UCSD-AML1 (cell line): Measurements from ENCODE around the gene CCNI2.

ENCODE experiments used
- DNase-seq: peaks from one replicate; lab custom pipeline; 2025; ENCODE audit not compliant: unreplicated experiment; lab: John Stamatoyannopoulos, UW

The CCNI2 gene

GRCh38 chr5:132749506-132749905, 2.3 kb downstream of the CCNI2 start:
- no peak for DNase-seq

GRCh38 chr5:132750471-132751230, 3.4 kb downstream of the CCNI2 start:
- no peak for DNase-seq

GRCh38 chr5:132751444-132751843, 4.2 kb downstream of the CCNI2 start:
- DNase-seq = no peak

DNA sequence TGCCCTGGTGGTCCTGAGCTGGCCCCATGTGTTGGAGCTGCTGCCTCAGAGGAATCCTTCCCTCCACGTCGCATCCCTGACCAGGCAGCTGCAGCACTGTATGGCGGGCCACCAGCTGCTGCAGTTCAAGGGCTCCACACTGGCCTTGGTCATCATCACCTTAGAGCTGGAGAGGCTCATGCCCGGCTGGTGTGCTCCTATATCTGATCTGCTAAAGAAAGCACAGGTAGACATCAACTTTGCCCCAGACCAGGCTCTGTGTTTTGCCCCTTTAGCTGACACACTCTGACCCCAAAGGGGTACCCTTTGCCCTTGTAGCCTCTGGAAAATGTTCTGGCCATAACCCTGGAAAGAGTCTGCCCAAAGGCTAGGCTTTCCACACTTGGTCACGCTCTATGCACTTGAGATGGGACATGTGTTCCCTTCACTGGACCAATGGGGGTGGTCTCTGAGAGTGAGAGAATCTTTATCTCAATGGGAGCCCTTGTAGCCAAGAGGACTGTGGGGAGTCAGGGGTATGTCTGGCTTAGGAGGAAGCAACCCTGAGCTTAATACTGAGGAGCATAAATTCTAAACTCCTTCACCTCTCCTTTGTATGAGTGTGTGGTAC, 4.8 kb downstream of the CCNI2 start:
- no peak for DNase-seq

DNA sequence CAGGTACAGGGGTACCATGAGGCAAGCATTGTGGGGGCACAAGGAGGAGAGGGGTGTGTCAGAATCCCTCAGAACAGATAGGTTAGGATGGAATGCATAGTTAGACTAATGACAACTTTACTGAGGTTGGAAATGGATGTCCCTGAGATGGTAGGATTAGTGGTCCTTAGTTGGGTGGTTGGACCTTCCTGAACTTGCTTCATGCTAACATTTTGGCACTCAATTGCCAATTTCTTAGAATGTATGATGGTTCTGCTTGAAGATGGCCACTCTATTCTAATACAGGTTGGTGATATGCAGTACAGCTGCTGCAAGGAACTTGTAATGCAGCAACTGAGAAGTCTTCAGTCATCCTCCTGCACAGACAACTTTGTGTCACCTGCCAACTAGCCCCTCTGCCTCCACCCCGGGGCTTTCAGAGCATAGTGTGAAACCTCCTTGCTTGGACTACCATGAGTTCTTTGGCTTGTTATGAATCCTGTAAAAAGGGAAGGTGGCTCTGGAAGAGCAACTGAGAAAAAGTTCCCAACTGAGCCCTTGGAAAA, 5.4 kb downstream of the CCNI2 start:
- no peak for DNase-seq

DNA sequence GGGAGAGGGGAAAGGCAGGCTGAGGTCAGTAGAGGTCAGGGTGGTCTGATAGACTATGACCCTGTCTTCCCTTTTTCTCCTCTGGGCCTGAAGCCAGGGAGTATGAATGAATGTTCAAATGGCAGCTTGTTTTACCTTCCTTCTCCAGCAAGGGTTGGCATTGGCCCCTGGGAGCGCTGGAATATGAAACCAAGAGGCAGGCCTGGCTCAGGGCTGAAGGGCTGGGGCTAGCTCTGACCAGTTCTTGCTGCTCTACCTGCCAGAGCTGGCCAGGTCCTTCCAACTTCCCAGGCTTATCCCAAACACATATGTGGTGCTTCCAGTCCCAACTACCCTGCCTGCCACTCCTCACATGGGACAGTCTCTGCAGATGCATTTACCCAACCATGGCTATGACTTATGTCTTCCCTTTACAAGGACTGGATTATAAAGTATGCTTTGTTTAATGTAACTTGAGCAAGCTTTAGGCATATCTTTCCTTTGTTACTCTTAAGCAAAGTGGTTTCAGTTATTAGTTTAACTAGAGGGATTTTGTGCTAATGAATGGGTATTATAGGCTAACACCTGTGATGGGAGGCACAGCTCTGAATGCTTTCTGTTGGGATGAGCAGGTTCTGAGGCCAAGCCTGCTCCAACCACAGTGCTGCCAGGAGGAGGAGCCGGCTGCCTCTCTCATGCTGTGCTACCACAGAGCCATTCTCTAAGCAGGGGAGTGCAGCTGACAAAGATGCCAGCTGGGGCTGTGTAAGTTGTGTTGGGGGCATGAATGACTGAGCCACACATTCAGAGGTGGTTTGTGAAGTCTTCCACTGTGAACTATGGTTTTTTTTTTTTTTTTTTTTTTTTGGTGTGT, 6.1 kb downstream of the CCNI2 start:
- no peak for DNase-seq

DNA sequence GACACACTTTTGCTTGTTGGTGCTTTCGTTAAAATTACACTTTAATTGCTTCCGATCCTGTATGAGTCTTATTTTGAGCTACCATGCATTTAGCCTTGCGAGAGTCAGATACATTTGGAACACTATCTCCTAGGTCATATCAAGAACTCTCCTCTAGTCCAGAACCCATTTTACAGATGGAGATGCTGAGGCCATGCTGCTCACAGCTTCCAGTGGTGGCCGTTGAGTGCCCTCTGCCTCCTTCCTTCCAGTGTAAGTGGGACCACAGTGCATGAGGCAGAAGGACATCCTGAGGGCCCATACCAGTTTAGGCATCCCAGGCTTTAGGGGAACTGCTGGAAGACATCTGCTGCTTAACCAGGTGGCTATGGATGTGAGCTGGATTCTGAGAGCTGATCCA, 6.9 kb downstream of the CCNI2 start:
- DNase-seq = no peak

DNA sequence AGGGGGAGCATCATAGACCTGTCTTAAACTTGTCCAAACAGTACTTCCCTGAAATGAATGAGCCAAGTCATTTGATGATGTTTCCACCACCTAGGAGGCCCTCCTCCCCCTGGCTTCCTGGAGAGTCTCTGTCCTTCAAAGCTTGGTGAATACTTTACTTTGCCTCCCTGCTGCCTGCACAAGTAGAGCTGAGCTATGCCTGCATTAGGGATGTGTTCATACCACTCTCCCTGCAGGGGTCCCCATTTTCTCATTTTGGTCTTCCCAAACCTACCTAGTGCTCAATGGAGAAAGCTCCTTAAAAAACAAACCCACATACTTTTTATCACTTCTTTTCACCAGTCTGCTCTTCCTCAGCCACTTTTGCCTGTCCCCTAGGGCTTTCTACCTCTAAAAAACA, 7.7 kb downstream of the CCNI2 start:
- DNase-seq = no peak

GRCh38 chr5:132756542-132756941, 9.3 kb downstream of the CCNI2 start:
- DNase-seq = no peak

DNA sequence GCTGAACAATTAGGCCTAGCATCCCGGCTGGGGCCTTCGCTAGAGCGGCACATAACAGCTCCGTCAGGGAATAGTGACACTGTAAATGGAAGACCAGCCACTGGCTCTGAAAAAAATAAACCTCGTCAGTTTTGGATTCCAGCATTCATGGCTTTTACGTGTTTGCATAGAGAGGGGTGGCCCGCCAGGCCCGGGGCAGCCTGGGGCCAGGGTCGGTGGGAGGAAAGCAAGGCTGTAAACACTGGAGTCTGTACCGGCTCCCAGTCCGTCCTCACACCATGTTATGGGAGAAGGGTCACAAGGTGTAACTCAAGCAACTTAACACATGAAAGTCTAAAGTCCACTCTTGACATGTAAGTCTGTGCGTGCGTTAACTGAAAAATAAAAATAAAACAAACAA, 11.2 kb downstream of the CCNI2 start:
- DNase-seq = no peak

- DNase-seq = no peak
Measured at GRCh38 chr5:132759114-132760048, 12.2 kb downstream of the CCNI2 start.

DNA sequence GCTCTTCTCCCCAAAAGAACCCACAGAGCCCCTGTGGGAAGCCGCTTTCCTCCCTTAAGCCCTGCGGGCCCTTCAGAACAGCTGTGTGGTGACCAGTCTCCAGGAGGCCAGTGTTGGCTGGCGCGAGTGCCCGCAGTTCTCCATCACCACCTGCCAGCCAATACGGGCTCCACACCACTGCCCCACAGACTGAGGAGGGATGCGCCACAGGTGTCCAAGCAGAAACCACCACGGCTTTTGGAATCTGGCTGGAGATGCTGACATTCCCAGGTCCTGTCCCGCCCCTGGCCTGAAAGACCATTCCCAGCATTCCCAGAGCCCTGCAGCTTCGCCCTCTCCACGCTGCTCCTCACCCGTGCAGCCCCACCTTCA, 12.8 kb downstream of the CCNI2 start:
- DNase-seq = no peak

DNA sequence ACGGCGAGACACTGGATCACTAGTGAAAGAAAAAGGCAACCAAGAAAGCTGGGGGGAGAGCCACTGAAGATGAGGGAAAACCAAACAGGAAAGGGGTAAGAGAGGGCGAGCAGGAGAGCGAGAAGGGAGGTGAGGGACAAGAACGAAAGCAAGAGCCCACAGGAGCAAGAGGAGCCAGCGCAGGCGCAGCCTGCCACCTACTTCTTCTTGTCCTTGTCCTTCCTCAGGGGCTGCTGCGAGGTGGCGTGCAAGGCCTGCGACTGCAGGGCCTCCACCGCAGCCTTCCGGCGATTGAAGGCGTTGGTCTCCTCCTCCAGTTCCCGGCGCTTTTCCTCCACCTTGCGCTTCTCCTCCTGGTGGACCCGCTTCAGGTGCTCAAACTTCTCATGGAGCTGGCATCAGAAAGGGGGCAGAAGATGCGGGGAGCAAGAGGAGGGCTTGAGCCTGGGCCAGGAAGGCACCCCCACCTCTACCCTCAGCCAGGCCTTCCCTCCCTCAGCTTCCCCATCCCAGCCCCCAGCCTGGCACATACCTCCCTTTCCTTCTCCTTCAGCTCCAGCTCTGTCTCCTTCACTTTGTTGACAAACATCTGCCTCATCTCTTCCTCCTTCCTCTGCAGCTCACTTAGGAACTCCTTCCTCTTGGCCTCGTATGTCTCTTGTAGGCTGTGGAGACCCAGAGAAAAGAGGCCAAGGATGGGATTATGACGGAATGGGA, 13.5 kb downstream of the CCNI2 start:
- no peak for DNase-seq

GRCh38 chr5:132761321-132762240, 14.4 kb downstream of the CCNI2 start:
- DNase-seq = no peak

- DNase-seq = no peak
Measured at GRCh38 chr5:132762246-132763000, 15.2 kb downstream of the CCNI2 start.

GRCh38 chr5:132763181-132764036, 16.2 kb downstream of the CCNI2 start:
- no peak for DNase-seq

DNA sequence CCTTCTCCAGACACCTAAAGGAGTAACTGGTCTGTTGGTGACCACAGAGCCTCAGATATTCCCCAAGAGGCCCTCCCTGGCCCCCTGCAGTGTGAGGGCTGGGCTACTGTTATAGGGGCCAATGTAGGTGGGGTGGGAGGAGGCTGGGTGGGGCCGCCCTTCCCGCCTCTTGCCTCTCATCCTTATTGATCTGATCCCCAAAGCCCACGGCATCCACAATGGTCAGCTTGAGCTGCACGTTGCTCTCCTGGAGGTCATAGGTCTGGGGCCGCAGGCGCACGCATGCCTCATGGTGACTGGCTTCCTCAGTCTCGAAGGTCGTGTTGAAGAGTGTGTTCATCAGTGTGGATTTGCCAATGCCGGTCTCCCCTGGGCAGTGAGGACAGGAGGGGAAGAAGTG, 16.8 kb downstream of the CCNI2 start:
- no peak for DNase-seq
